ENCODE results near the gene NMNAT2. TPM values are rescaled to one million over a fixed set of nuclear protein-coding genes. Genes with fewer than 3 reads are reported as not detected.
"Not testable (repeated sequence)": the region's sequence is repeated elsewhere in the genome, so short reads cannot be mapped to it uniquely, and the experiment has no call there.

Gene NMNAT2
- total RNA-seq, 1 donor from 2014 or later, result 2.6 TPM

DNA sequence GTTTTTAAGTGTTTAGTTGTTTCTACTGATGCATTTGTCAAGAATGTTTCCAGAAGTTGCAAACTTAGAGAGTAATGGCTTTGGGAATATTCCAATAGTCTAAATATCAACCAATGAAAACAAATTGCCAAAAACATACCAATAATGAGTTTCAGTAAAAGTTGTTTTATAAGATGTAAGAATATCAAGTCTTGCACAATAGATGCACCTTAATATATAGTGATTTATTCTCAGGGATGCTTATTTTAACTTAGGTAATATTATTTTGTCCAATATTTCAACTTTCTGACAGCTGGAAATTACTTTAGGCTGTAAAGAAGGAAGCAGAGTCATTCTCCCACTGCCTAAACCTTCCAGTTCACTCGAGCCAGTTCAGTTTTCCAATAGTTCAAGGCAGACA, 5.4 kb upstream of the NMNAT2 start:
- ATAC-seq, result no peak
- intact Hi-C loops (cut with DNase I), result no loop called here
- DNase-seq (ENCODE audit: low spot score), result no peak

DNA sequence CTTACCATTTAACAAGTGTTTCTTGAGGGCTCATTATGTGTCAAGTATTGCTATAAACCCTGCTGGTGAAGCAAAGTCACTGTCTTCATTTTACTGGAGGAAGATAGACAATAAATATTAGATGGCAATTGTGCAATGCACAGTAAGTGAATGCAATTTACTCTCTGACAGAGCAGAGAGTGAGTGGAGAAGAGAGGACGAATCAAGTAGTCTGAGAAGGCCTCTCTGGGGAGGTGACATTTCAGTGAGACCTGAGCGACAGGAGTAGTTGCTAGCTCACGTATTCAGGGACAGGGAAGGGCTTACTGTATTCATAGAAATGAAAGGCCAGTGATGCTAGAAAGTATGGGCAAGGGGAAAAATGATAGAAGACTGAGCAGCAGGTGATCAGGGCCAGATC, 1.2 kb upstream of the NMNAT2 start:
- DNase-seq (ENCODE audit: low spot score) (no peak), ATAC-seq (no peak)
- intact Hi-C loops (cut with DNase I), result no loop called here

DNA sequence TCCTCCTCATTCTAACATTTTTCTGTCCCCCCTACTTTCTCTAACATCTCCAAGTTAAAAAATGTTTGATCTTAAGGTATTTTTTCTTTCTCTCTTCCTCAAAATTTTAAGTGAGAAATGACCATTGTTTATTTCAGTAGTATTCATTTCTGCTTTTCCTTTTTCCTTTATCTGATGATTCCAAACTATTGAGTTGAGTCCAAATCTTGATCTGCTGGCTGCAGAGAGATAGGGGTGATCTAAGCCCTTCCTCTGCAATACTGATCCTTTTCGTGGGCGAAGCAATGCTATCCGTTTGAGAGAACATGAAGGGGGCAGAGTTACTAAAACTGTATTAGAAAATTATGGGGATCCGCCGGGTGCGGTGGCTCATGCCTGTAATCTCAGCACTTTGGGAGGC, 516 bp upstream of the NMNAT2 start:
- intact Hi-C loops (cut with DNase I), result no loop called here
- DNase-seq (ENCODE audit: low spot score) (no peak), ATAC-seq (no peak)

DNA sequence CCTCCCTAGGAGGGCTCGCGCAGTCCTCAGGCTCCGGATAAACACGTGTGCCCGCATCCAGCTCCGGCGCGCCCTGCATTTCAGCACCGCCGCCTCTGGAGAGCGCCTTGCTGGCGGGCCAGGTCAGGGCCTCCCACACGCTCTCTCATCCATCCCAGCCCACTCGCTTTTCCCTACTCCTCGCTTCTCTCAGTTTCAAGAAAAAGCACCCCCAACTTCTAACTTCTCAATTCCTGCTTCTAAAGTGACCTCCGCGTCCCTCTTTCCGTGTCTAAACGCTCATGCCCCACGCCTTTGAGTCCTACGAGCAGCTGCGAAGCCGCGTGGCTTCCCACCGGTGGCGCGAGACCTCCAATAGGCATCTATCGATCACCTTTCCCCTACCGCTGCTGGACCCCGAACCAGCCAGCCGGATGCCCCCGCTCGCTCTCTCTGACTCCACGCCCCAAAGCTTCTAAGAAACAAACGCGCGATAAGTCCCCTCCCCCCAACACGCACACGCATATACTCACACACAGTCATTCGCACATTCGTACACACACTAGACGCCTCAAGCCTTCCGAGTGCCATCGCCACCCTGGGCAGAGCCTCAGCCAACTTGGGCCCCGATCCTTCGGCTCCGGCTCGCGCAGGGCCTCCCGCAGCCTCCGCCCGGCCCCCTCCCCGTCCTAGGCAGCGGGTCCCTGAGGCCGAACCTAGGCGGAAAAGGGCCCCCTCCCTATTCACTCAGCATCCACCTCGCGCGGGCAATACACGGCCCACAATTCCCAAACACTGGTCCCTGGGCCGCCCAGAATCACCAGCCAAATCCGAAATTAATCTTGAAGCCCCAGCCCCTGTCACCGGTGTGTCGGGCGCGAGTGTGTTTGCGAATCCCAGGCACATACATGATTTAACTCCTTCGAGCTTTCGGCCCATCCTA, 1.1 kb downstream of the NMNAT2 start:
- ATAC-seq (peak; percentile 95), DNase-seq (ENCODE audit: low spot score) (peak; percentile 79)
- intact Hi-C loops (cut with DNase I), result no loop called here

DNA sequence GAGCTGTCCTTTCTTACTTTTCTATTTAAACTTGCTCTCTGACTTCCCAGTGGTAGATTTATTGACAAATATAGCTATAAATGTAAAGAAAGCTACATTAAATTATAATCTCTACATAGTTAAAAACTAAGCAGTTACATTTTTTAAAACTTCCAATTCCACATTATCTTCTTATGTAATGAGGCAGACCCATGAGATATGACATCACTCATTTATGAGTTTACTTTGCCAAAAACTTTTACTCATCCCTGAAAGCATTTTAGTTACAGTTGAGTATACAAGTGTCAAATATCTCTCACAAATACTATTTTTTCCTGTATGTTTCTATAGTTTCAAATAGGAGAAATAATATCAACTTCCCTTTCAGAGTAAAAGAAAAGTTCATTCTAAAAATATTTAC, 3.8 kb downstream of the NMNAT2 start:
- intact Hi-C loops (cut with DNase I), result no loop called here
- DNase-seq (ENCODE audit: low spot score), result no peak
- no peak for ATAC-seq

DNA sequence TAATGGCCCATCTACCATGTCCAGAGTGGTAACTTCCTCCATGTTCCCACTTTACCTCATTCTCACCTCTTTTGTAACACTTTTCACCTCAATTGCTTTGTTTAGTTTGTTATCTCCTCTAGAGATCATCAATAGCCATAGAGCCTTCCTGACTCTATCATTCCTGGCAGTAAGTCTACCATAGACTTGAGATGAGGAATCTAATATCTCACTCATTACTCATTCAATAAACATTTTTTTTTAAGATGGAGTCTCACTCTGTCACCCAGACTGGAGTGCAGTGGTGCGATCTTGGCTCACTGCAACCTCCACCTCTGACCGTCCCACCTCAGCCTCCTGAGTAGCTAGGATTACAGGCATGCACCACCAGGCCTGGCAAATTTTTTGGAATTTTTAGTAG, 7.1 kb downstream of the NMNAT2 start:
- DNase-seq (ENCODE audit: low spot score), result no peak
- no peak for ATAC-seq
- intact Hi-C loops (cut with DNase I), result no loop called here

DNA sequence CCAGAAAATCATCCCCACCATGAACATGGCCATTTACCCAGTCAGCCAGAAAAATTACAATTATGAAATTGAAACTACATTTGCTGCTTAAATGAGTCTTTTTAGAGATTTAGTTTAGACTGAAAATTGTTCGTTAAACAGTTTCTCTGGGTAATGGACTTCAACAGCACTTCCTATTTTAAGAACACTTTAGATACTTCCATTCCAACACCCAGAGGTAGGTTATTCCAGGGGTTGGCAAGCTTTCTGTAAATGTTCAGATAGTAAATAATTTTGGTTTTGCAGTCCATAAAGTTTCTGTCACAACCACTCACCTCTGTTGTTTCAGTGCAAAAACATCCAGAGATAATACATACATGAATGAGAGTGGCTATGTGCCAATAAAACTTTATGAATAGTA, 10.2 kb downstream of the NMNAT2 start:
- ATAC-seq (no peak), DNase-seq (ENCODE audit: low spot score) (no peak)

DNA sequence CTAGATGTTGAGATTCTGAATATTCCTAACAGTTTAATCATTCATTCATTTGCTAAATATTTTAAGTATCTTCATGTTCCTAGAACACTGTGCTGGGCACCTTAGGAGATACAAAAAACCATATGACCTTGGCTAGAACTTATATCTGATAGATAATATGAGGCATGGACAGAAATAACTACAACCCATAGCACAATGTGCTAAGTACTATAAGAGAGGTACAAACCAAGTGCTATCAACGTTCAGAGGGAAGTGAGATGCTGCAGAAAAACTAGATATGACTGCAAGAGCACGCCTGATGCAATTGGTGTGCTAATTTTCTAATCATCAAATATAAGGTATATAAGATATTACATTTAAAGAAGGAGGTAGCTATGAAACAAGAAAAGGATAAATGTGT, 10.7 kb downstream of the NMNAT2 start:
- intact Hi-C loops (cut with DNase I), result no loop called here
- DNase-seq (ENCODE audit: low spot score) (no peak), ATAC-seq (no peak)

More for the DNA sequence above, 10.2 kb downstream of the NMNAT2 start:
- intact Hi-C loops (cut with DNase I), result no loop called here

DNA sequence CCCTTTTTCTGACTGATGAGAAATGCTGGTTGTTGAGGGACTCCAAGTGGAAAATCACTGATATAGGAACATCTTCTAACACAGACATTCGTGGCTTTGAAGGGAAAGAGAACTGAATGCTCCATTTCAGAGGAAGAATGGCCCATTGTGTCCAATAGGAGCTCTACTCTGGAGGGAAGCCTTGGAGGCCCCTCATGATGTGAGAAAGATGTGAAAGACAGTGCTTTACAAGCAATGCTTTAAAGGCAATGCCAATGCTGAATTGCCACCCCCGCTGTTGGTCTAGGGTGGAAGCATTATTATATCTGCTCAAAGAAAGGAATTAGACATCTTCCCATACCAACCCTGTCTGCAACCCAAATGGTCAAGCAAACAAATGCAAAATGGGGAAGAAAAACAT, 13.7 kb downstream of the NMNAT2 start:
- ATAC-seq (no peak), DNase-seq (ENCODE audit: low spot score) (no peak)
- intact Hi-C loops (cut with DNase I), result no loop called here

DNA sequence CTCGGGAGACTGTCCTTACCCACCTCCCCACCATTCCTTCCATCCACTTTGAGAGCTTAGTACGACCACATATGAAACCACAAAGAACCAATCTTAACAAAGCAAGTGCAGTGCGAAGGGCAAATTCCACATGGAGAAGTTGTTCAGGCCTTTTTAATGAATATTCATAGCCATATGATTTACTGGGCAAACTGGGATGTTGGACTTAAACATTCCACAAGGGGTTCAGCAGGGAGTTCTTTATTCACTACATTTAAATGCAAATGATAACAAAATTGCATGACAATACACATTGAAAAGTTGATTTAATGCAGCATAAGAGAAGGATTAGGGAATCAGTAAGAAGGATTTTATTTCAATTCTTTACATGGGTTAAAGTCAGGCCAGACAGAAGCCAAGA, 14.7 kb downstream of the NMNAT2 start:
- intact Hi-C loops (cut with DNase I), result no loop called here
- ATAC-seq (no peak), DNase-seq (ENCODE audit: low spot score) (no peak)

DNA sequence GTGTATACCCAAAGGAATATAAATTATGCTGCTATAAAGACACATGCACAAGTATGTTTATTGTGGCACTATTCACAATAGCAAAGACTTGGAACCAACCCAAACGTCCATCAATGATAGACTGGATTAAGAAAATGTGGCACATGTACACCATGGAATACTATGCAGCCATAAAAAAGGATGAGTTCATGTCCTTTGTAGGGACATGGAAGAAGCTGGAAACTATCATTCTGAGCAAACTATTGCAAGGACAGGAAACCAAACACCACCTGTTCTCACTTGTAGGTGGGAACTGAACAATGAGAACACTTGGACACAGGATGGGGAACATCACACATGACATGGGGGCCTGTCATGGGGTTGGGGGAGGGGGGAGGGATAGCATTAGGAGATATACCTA, 16.6 kb downstream of the NMNAT2 start:
- DNase-seq (ENCODE audit: low spot score); ATAC-seq; intact Hi-C loops (cut with DNase I): not testable (repeated sequence)

DNA sequence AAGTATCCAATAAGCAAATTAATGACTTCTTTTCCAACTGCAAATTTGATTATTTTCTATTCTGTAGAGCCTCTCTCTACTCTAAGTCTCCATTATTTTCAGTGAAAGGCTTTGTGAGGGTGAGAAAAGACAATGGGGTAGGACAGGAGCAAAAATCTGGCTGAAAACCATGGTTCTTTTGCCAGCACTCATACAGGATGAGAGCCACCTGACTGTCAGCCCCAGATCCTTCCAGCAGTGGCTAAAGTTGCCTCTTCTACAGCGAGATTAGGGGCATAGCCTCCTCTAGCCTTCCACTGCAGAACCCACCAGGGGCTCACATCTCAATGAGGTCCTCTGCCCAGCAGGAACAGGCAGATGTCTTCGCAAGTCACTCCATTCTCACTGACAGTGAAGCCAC, 23.7 kb downstream of the NMNAT2 start:
- DNase-seq (ENCODE audit: low spot score) (no peak), ATAC-seq (no peak)
- intact Hi-C loops (cut with DNase I), result no loop called here

DNA sequence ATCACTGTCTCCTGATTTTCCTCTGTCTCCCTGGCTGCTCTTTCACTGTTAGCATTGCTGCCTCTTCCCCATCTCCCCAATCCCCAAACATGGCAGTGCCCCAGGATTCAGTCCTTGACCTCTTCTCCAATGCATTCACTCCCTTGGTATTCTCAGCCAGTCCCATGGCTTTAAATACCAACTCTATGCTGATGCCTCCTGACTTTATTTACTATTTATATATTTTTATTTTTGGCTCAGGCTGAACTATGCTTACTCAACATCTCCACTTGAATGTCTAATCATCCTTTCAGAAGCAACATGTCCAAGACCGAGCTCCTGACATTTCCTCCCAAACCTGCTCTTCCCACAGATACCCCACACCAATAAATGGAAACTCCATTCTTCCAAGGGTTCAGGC, 26.3 kb downstream of the NMNAT2 start:
- DNase-seq (ENCODE audit: low spot score) (no peak), ATAC-seq (no peak)
- intact Hi-C loops (cut with DNase I), result no loop called here

DNA sequence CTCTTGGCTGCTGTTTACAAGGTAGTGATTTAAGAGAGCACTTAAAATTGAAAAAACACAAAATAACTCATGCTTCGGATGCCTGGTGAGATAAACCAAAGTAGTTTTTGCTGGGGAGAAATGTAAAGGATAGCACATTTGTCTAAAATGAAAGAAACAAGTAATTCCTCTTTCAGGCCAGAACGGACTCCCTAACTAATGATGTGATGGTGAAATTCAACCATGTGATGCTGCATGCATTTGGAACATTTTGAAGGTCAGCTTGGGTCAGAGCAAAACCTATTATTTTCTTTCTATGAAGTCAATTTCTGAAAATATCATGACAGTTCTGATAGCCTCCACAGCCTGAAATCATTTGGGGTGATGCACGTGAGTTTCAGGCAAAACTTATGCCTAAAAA, 27.6 kb downstream of the NMNAT2 start:
- intact Hi-C loops (cut with DNase I), result no loop called here
- no peak for ATAC-seq
- no peak for DNase-seq (ENCODE audit: low spot score)

DNA sequence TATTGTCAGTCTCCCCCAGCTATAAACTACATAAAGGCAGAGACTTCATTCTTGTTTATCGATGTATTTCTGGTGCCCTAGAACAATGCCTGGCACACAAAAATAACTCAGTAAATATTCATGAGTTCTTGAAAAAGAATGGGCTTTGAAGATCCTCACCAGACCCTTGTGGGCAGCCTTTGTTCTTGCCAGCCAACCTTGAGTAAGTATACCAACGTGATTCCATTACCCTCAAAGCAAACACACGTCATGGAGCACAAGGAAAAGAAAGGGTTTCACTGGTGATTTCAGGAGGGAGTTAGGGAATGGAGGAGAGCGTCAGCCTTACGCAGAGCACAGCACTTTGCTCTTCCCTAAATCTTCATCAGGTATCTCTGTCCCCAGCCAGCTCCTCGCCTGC, 29.4 kb downstream of the NMNAT2 start:
- intact Hi-C loops (cut with DNase I), result no loop called here
- DNase-seq (ENCODE audit: low spot score), result no peak
- ATAC-seq, result no peak

DNA sequence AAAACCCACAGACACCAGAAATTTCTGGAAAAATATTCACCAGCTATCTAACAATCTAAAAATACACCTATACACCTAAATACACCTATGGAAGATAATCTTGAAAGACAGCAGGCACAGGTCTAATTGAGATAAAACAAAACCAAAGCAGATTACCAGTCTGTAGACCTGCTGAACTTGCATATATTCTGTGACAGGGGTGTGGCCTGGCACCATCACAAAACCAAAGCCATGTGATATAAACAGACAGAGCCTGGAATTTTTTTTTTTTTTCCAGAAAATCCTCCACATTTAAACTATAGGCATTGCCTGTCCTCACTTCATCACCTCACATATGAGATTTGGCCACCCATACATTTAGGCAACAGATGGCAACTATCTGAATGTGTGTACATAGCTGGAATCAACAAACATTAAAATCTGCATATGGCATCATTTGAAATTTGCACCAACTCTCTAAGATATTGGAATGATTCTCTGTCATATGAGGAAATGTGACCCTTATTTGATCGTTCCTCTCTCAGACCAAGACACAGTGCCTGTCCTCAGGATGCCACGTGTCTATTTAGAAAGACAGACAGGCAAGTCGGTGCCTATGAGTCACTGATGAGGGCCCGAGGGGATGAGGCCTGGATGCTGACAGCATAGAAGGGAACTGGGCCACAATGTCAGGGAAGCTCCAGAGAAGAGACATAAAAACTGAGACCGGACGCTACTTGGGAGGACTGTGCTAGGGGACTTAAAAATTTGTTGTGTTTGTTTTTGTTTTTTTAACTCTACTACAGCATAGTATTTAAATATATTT, 32.6 kb downstream of the NMNAT2 start:
- ATAC-seq (no peak), DNase-seq (ENCODE audit: low spot score) (no peak)
- intact Hi-C loops (cut with DNase I), result no loop called here

DNA sequence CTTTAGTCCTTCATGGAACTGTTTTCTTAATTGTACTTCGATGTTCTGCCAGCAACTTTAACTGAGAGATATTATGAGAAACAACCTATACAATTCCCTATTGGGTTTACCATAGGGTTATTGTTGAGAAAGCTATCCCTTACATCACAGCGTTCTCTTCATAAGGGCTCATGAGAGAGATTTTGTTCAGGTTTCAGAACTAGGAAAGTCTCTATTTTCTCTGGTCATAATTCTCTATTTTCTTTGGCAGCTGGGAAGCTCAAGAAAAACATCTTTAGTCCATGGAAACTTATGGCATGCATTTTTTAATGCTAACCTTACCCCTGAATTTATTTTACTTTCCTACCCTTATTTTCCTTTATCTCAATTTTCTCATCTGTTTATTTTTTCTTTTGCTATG, 38.2 kb downstream of the NMNAT2 start:
- intact Hi-C loops (cut with DNase I), result no loop called here
- ATAC-seq, result no peak
- DNase-seq (ENCODE audit: low spot score), result no peak

DNA sequence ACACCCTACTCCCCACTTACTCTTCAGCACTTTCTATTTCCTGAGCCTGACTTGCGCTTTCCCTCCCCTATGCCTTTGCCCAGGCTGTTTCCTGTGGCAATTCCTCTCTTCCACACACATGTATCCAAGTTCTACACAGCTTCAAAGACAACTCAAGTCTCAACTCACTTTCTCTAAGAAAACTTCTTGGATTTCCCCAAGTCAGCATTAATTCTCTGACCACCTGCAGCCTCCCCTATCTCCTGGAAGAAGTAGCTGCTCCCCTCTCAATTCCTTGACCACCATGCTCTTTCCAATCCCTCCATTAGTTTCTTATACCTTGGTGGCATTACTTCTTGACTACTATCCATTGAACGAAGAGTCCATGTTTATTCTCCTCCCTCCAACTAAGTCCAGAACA, 42.8 kb downstream of the NMNAT2 start:
- intact Hi-C loops (cut with DNase I), result no loop called here
- ATAC-seq (no peak), DNase-seq (ENCODE audit: low spot score) (no peak)

DNA sequence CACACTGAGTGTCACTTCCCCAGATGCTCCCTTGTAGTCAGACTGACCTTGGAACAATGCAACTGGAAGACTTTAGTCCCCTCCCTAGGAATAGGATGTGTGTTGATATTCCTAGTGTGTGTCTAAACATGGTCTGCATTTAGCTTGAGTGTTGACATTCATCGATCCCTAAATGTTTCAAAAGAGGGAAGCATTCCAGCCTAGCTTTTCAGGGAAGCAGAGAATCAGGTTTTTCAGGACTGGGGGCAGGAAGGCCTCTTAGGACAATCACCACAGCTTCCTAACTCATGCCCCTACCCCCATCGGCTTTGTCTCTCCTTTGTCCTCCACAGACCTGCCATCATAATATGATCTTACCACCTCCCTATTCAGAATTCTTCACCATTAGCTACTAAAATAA, 43.4 kb downstream of the NMNAT2 start:
- intact Hi-C loops (cut with DNase I), result no loop called here
- DNase-seq (ENCODE audit: low spot score), result no peak
- no peak for ATAC-seq

DNA sequence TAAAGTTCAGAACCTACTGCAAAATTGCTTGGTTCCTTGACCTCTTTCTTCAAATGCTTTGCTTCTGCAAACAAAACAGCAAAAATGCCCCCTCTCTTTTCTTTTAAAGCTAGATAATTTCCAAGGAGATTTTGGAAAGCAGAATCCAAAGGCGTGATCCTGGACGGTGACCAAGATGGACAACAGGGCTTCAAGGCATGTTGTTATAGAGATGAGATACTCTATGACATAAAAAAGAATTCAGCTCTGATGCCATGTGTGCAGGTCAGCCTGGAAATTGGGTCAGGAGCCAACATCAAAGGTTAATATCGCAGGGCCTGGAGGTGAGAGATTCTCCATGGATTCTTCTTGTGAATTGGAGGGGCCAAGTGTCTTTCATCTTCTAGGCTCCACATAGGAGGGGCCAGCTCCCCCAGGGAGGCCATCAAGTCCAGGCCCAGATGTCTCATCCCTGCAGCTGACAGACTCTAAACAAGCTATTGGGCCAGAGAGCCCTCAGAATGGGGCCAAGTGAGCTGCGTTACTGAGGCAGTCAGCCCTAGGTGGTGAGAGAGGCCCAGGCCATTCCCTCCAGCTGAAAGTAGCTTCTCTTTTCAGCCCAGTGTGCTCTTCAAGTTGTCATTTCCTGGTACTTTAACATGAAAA, 45.5 kb downstream of the NMNAT2 start:
- DNase-seq (ENCODE audit: low spot score), result no peak
- ATAC-seq, result peak; percentile 10
- intact Hi-C loops (cut with DNase I), result no loop called here

Measured in sciatic nerve (tissue), 2 donors.